ENCODE data around the gene CACNG4.

The CACNG4 gene

DNA sequence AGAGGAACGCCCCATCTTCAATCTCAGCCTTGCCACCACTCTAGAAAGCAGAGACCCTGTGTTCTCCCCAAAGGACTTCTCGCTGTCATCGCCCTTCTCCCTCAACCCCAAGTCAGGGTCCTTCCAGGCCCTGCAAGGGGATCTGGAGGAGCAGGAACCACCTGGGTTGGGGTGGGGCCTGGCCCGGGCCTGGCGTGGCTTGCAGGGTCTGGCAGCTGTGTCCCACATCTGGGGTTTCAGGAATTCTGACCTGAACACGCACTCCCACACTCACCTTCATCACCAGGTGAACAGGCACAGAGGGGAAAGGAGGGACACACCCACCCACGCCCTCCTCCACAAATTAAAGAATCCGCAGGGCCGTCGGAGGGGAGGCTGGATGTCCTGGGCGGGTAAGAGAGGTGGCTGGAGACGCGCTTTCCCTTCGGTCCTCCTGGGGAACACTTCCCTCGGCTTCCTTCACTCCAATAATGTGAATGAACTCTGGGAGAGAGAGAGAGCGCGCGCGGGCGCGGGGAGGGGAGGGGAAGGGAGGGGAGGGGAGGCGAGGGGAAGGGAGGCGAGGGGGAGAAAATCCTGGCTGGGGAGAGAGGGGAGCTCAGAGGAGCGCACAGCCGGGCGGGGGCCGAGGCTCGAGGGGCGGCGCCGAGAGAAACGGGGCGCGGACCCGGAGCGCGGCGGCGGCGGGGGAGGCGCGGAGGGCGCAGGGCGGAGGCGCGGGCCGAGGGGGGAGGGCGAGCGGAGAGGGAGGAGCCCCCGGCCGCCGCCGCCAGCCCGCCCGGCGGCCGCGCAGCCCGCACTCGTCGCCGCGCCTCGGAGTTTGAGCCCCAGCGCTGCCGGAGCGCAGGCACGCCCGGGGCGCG, at the start of gene CACNG4:
CACNG4 (plus strand) TSS at position 799 of the 863 bp plus-strand sequence. CDS start 205 bp downstream, outside the sequence.
- DNase-seq, result no peak

GRCh38 chr17:66915204-66915611, 49.3 kb upstream of the CACNG4 start:
- no peak for DNase-seq

- DNase-seq, result no peak
These were observed 48.7 kb upstream of the CACNG4 start for GRCh38 chr17:66915792-66916191.

- no peak for DNase-seq
These were observed 47.6 kb upstream of the CACNG4 start for GRCh38 chr17:66916946-66917345.

- DNase-seq, result no peak
These were observed 45.6 kb upstream of the CACNG4 start for GRCh38 chr17:66918896-66919295.

DNA sequence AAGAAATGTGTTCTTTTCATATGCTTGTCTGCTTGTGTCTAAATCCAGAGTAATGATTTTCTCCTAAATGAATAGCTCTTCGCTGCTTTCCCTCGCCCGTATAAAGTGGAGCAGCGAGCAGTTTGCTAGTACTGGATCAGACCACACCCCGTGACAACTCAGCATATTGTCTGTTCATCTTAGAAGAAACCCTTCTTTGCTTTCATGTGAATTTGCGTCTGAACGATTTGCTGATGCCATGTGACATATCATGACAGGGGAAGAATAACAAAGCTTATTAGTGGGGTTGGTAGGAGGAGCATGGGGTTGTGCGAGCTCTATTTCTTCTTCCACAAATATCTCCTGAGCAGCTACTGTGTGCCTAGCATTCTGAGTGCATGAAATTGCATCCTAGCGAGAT, 44.1 kb upstream of the CACNG4 start:
- DNase-seq, result no peak

- DNase-seq, result no peak
These were observed 43.6 kb upstream of the CACNG4 start for GRCh38 chr17:66920950-66921349.

DNA sequence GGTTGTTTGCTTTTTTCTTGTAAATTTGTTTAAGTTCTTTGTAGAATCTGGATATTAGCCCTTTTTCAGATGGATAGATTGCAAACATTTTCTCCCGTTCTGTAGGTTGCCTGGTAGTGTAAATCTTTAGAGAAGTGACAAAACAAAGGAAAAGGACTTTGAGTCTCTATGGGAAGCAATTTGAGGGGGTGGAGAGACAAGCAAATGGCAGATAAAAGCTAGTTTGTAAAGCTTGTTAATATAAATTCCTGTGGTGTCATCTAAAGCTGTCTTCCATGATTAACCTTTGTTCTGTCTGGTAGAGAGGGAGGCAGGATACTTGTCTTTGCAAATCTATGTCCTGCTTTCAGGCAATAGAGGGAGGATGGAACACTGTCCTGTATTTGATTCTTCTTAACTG, 40.6 kb upstream of the CACNG4 start:
- DNase-seq, result no peak

- DNase-seq, result no peak
These were observed 38.6 kb upstream of the CACNG4 start for GRCh38 chr17:66925811-66926500.

DNA sequence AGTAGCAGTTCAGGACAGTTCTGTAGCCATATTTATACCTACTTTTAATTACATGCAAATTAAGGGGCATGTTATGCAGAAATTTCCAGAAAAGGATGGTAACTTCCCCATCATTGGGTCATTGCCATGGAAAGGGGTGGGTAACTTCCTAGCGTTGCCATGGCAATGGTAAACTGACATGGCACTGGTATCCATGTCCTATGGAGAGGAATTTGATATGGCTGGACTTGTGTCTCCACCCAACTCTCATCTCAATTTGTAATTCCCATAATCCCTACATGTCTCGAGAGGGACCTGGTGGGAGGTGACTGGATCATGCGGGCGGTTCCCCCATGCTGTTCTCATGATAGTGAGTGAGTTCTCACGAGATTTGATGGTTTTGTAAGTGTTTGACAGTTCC, 35.6 kb upstream of the CACNG4 start:
- DNase-seq, result no peak

DNA sequence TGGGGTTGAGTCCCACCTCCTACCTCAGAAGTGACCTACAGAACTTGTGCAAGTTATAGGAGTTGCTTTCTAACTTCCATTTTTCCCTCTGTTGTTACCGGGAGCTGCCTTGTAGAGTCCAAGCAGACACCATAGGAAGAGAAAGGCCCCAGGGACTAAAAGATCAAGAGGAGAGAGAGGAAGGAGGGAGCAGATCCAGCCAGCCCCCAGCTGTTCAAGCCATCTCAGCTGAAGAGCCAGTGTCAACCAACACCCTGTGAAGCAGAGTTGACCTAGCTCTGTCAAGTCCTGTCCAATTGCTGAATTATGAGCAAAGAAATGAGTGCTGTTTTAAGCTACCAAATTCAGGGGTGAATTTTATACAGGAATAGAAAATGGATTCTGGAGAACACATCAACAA, 34.9 kb upstream of the CACNG4 start:
- no peak for DNase-seq

- DNase-seq, result no peak
These were observed 33.6 kb upstream of the CACNG4 start for GRCh38 chr17:66930933-66931332.

DNA sequence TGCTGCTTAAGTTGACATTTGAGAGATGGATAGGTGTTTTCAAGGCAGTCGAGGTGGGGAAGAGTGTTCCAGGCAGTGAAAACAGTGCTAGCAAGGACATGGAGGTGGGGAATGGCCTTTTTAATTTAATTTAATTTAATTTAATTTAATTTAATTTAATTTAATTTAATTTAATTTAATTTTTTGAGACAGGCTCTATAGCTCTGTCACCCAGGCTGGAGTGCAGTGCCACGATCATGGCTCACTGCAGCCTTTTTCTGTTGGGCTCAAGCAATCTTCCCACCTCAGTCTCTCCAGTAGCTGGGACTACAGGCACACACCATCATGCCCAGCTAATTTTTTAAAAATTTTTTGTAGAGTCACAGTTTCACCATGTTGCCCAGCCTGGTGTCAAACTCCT, 32.2 kb upstream of the CACNG4 start:
- DNase-seq, result no peak

DNA sequence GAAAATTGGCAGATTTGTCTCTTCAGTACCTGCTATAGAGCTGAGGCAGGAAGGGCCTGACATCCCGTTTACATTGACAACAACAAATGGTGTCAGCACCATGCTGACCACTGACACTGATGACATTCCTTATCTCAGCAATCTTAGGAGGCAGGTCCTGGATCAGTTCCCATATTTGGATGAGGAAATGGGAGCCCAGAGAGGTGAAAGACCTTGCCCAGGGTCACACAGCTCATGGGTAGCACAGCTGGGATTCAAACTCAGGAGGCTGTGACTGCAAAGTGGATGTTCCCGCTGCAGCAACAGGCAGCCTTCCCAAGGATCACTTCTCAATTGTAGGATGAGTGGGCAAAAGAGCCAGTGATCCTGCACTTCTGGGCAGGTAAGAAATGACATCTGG, 30.5 kb upstream of the CACNG4 start:
- no peak for DNase-seq

DNA sequence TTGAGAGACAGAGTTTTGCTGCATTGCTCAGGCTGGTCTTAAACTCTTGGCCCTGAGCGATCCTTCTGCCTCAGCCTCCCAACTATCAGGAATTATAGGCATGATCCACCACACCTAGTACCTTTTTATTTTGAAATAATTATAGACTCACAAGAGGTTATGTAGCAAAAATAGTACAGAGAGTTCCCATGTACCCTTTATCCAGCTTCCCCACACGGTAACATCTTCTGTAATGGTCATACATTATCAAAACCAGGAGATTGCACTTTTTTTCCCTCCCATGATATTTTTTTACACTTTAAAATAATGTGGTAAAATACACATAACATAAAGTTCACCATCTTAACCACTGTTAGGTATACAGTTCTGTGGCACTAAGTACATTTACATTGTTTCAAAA, 28.8 kb upstream of the CACNG4 start:
- DNase-seq, result no peak

DNA sequence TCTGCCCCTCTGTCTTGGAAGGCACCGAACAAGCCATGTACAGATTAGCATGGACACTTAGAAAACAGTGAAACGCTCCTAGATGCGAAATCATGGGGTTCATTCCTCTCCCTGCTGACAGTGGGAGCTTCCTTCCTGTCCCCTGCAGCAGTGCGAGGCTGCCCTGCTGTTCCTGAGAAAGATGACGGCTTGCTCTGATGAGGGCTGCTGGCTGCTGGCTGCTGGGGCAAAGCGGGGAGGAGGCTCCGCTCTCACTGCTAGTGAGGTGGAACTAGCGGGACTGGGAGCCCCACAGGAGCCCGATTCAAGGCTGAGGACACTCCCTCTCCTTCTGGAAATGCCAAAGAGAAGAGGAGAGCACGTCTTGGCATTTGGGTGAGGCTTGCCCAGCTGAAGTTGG, 25.9 kb upstream of the CACNG4 start:
- DNase-seq, result no peak

DNA sequence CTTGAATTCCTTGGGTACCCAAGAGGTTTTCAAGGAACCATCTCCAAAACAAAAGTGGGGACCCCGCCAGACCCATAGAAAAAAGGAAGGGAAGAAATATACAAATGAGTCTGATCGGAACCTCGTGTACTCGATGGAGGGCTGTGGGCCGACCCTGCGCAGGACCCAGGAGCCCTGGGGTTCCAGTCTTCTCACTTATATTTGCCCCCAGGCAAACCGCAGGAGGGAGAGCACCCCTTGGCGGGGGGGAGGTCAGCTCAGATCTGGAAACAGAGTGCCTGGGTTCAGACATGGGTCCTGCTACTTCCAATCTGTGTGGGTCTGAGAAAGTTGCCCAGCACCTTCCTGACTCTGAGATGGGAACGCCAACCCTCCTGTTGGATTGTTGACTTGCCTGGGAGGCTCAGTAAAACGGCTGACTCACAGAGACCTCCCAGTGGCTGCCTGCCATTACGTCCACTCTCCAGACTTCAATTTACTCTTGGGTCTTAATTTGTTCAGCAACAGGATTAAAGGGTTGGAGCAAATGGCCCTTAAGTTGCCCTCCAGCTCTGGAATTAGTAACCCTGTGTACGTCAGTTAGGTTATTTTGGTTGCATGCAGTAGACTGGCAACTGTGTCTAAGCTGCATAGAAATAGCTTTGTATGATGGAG, 24.9 kb upstream of the CACNG4 start:
- DNase-seq, result no peak

DNA sequence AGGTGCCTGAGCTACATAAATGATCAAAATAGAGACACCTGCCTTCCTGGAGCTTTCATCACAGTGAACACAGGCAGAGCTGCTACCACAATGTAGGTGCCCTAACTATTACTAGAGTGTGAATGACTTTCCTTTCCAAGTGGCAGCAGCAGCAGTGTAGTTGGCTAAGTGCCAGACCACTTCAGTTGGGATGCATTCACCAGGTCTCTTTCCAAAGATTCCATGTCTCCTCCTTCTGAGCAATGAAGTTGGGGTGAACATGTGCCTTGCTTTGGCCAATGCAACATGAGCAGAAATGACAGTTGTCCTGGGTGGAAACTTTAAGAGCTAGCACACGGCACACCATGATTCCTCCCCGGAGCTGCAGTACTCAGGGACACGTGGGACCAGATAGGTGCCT, 23.3 kb upstream of the CACNG4 start:
- no peak for DNase-seq

DNA sequence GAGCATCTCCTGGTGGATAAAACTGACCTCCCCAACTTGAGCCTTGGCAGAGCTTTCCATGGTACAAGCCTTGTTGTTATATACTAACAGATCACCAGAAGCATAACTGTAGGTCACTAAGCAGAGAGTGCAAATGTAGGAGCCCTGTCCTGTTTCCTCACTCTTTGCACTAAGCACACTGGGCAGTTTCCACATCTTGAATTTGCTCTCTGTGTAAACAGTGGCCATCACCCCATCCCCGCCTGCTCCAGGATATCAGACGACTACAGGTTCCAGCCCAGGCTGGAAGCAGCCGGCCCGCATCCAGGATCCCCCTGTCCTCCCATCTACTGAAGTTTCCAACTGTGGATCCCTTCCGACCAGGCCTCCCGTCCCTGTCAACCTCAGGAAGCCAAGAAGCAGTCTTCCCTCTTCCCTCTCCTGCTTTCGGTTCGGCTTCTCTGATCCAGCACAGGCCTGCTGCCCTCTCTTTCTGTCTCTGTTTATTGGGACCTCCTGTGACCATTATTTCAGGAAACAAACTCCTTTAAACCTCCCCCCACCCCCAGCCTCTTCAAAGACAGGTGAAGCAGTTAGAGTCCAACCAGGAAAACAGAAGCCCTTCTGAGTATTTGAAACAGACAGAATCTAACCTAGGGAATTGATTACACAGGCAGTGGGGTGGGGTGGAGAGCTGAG, 22.6 kb upstream of the CACNG4 start:
- peak; percentile 2 for DNase-seq

GRCh38 chr17:66942451-66943264, 21.8 kb upstream of the CACNG4 start:
- no peak for DNase-seq

- no peak for DNase-seq
These were observed 21.0 kb upstream of the CACNG4 start for GRCh38 chr17:66943484-66943883.

Data from DMS79 treated with DMSO at 0.1 percent for 48 hours (cell line).